GM21737 (cell line): ENCODE results near the gene LRMDA.

Source experiments
- ATAC-seq: cut with Tn5 transposase; IDR thresholded peaks from one replicate; pipeline ENCODE4 v1.9.1; 2021; ENCODE audit warnings: mild to moderate bottlenecking, moderate library complexity; ENCODE audit not compliant: unreplicated experiment

The LRMDA gene

GRCh38 chr10:75801121-75801520 lies 369.7 kb downstream of the LRMDA start:
- no peak for ATAC-seq

GRCh38 chr10:75801661-75802060 lies 370.2 kb downstream of the LRMDA start:
- ATAC-seq: no peak

GRCh38 chr10:75803121-75803520 lies 371.7 kb downstream of the LRMDA start:
- ATAC-seq: no peak

GRCh38 chr10:75803816-75804552 lies 372.6 kb downstream of the LRMDA start:
- no peak for ATAC-seq

GRCh38 chr10:75806186-75806585 lies 374.8 kb downstream of the LRMDA start:
- ATAC-seq: no peak

- no peak for ATAC-seq
Observed at GRCh38 chr10:75807456-75807855, 376.0 kb downstream of the LRMDA start.

GRCh38 chr10:75809003-75809402 lies 377.6 kb downstream of the LRMDA start:
- no peak for ATAC-seq

- ATAC-seq: no peak
Observed at GRCh38 chr10:75814014-75814413, 382.6 kb downstream of the LRMDA start.

GRCh38 chr10:75815066-75815465 lies 383.6 kb downstream of the LRMDA start:
- ATAC-seq: no peak

GRCh38 chr10:75817198-75817597 lies 385.8 kb downstream of the LRMDA start:
- no peak for ATAC-seq

GRCh38 chr10:75818552-75818951 lies 387.1 kb downstream of the LRMDA start:
- ATAC-seq: no peak

- no peak for ATAC-seq
Observed at GRCh38 chr10:75825235-75825634, 393.8 kb downstream of the LRMDA start.

GRCh38 chr10:75825661-75826060 lies 394.2 kb downstream of the LRMDA start:
- ATAC-seq: no peak

GRCh38 chr10:75826846-75827245 lies 395.4 kb downstream of the LRMDA start:
- no peak for ATAC-seq

- no peak for ATAC-seq
Observed at GRCh38 chr10:75827587-75828021, 396.2 kb downstream of the LRMDA start.

GRCh38 chr10:75828413-75828812 lies 397.0 kb downstream of the LRMDA start:
- no peak for ATAC-seq

- ATAC-seq: no peak
Observed at GRCh38 chr10:75836064-75836463, 404.6 kb downstream of the LRMDA start.

GRCh38 chr10:75838486-75838885 lies 407.1 kb downstream of the LRMDA start:
- ATAC-seq: no peak

GRCh38 chr10:75839020-75839419 lies 407.6 kb downstream of the LRMDA start:
- ATAC-seq: no peak

- ATAC-seq: no peak
Observed at GRCh38 chr10:75841266-75841665, 409.8 kb downstream of the LRMDA start.

- no peak for ATAC-seq
Observed at GRCh38 chr10:75845176-75845947, 413.9 kb downstream of the LRMDA start.

- ATAC-seq: no peak
Observed at GRCh38 chr10:75847477-75847876, 416.1 kb downstream of the LRMDA start.
